ENCODE data around the gene URGCP.

URGCP gene

DNA sequence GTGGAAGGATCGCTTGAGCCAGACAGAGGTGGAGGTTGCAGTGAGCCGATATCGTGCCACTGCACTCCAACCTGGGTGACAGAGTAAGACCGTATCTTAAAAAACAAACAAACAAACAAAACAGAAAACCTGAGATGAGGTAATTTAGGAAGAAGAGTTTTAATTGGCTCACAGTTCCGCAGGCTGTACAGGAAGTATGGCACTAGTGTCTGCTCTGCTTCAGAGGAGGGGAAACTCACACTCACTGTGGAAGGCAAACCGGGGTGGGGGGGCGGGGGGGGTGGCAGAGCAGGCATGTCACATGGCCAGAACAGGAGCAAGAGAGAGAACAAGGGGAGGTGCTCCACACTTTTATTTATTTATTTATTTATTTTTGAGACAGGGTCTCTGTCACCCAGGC lies 24.9 kb upstream of the URGCP start:
- TF ChIP-seq, protein P1, sequence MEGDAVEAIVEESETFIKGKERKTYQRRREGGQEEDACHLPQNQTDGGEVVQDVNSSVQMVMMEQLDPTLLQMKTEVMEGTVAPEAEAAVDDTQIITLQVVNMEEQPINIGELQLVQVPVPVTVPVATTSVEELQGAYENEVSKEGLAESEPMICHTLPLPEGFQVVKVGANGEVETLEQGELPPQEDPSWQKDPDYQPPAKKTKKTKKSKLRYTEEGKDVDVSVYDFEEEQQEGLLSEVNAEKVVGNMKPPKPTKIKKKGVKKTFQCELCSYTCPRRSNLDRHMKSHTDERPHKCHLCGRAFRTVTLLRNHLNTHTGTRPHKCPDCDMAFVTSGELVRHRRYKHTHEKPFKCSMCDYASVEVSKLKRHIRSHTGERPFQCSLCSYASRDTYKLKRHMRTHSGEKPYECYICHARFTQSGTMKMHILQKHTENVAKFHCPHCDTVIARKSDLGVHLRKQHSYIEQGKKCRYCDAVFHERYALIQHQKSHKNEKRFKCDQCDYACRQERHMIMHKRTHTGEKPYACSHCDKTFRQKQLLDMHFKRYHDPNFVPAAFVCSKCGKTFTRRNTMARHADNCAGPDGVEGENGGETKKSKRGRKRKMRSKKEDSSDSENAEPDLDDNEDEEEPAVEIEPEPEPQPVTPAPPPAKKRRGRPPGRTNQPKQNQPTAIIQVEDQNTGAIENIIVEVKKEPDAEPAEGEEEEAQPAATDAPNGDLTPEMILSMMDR (IDR thresholded peaks at IDR 0.05; ENCODE audit: low read depth, low read length, missing control alignments): no peak
- no peak overlapping the region for H3K4me3 ChIP-seq (ENCODE audit: low read depth, low read length)
- DNase-seq (ENCODE audit: low read depth): no peak

DNA sequence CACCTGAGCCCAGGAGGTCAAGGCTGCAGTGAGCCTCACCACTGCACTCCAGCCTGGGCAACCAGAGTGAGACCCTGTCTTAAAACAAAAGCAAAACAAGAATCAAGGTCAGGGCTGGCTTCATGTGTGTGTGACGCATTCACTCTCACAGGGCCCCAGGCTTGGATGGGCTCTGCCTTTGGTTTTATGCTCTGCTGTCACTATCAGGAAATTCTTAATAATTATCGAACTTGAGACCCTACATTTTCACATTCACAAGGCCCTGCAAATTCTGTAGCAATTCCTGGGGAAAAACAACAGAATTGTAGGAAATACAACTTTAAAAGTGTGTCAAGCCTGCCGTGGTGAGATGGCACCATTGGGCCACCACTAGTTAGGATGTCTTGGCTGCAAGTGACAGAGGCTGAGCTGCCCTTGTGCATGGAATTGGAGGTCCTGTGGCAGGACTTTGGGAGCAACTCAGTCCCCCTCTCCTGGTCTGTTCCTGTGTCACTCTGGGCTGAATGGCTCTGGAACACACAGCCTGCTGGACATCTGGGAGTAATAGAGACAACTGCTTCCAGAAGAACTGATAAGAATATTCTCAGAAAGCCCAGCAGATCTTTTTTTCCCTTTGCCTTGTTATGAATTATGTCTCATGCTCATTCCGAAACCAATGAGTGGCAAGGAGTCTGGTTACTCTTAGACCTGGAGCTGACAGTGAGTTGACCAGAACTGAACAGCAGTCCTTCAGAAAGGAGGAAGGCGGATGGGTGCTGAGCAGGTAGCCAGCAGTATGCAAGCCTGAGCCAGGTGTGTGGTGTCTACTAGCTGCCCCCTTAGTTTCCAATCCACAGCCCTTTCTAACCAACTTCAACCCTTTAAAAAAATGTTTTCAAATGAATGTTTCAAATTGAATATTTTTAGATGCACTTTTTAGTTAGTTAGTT lies 23.4 kb upstream of the URGCP start:
- TF ChIP-seq, protein P1 (IDR thresholded peaks at IDR 0.05; ENCODE audit: low read depth, low read length, missing control alignments): no peak
- no peak for DNase-seq (ENCODE audit: low read depth)
- no peak overlapping the region for H3K4me3 ChIP-seq (ENCODE audit: low read depth, low read length)

DNA sequence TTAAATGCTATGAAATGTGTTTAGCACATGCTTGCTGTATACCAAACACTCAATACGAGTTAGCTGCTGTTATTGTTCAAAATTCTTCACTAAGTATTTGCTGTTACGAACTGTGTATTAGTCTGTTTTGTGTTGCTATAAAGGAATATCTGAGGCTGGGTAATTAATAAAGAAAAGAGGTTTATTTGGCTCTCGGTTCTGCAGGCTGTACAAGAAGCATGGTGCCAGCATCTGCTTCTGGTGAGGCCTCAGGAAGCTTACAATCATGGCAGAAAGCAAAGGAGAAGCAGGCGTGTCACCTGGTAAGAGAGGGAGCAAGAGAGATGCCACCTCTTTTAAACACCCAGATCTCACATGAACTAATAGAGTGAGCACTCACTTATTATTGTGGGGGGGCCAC lies 21.4 kb upstream of the URGCP start:
- no peak overlapping the region for H3K4me3 ChIP-seq (ENCODE audit: low read depth, low read length)
- no peak for DNase-seq (ENCODE audit: low read depth)
- TF ChIP-seq, protein P1 (IDR thresholded peaks at IDR 0.05; ENCODE audit: low read depth, low read length, missing control alignments): no peak

DNA sequence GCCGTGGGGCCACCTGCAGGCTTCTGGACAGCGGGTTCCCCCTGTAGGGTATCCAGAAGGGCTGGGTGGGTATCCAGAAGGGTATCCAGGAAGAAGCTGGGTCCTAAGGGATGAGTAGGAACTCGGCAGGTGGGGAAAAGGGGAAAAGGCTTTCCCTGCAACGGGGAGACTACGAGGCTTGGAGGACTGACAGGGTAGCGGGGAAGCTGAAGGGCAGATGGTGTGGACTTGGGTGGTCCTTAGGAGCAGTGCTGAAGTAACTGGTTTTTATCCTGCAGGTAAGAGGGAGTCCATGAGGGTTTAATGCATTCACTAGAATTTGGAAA lies 20.4 kb upstream of the URGCP start:
- no peak for DNase-seq (ENCODE audit: low read depth)
- TF ChIP-seq, protein P1 (IDR thresholded peaks at IDR 0.05; ENCODE audit: low read depth, low read length, missing control alignments): no peak
- peak overlapping the region; percentile 92 for H3K4me3 ChIP-seq (ENCODE audit: low read depth, low read length)

DNA sequence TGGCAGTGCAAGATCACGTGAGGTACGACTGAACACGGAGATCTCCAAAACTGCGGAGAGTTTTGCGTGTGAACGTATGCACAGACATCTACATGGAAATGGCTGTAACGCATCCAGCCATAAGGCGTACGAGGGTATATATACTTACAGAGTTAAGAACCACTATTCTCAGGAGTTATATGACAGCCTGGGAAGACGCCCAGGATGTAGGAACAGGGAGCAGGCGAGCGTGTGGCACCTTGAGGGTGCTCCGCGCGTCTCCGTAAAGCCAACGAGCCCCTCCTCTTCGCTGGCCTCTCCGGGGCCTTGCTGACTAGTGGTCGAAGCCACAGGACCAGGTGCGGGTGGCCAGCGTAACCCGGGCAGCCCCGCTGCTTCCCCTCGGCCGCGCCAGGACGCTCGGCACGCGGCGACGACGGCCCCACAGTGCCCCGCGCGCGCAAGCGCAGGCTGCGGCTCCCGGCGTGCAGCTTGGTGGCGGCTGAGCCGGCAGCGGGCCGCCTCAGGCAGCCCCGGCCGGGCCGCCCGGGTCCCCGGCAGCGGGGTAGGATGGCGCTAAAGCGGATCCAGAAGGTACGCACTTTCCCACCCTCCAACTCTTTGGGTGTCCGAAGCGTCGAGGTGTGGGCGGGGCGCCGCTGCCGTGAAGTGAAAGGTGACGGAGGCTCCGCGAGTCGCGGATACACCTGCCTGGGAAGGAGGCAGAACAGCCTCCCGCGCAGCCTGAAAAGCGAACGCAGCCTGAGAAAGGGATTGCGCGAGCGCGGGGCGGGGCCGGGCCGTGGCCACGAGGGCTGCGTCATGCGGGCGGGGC lies 19.8 kb upstream of the URGCP start, which contains the start of gene UBE2D4:
TSS of gene UBE2D4 (plus strand) at position 453 of the 814 bp plus-strand sequence. CDS start at position 550, 97 bp downstream.
- TF ChIP-seq, protein P1 (IDR thresholded peaks at IDR 0.05; ENCODE audit: low read depth, low read length, missing control alignments): no peak
- H3K4me3 ChIP-seq (ENCODE audit: low read depth, low read length): peak within 1 kb of the TSS; percentile 92
- peak; percentile 54 for DNase-seq (ENCODE audit: low read depth)

DNA sequence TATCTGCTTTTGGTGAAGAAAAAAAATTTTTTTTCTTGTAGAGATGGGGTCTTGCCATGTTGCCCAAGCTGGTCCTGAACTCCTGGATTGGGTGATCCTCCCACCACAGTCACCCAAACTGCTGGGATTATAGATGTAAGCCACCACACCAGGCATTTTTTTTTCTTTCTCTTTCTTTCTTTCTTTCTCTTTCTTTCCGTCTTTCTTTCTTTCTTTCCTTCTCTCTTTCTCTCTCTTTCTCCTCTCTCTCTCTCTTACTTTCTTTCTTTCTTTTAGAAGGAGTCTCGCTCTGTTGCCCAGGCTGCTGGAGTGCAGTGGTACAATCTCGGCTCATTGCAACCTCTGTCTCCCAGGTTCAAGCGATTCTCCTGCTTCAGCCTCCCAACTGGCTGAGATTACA lies 16.3 kb upstream of the URGCP start:
- no peak overlapping the region for H3K4me3 ChIP-seq (ENCODE audit: low read depth, low read length)
- DNase-seq (ENCODE audit: low read depth): no peak
- TF ChIP-seq, protein P1 (IDR thresholded peaks at IDR 0.05; ENCODE audit: low read depth, low read length, missing control alignments): no peak
